ENCODE measurements around the gene NHS.
"Not testable (repeated sequence)": the region's sequence is repeated elsewhere in the genome, so short reads cannot be mapped to it uniquely, and the experiment has no call there.

NHS gene

DNA sequence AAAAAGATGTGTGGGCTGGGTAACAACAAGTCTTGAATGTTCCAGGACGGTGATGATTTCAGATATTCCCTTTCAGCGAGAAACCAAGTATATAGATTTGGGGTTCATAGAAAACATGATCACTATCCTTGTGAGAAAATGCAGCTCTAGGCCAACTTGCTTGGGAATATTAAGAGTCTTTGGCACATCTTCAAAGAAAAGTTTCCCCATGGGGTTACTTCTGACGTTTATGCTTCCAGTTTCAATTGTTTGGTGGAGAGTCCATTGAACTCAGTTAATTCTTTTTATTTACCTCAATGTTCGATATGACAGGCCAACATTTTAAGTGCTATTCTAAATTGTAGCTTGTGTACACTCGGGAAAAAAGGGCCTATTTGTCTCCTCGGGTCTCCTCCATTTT lies 126.7 kb downstream of the NHS start:
- DNase-seq = no peak

DNA sequence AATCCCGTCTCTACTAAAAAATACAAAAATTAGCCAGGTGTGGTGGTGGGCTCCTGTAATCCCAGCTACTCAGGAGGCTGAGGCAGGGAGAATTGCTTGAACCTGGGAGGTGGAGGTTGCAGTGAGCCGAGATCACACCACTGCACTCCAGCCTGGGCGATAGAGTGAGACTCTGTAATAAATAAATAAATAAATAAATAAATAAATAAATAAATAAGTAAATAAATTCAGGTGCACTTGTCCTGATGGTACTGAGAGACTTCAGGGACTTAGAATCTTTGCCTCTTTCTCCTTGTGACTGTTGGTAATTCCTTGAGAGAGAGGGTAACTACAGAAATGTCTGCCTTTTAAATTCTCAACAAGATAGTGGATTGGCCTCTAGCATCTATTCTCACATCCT lies 131.4 kb downstream of the NHS start:
- DNase-seq = not testable (repeated sequence)

DNA sequence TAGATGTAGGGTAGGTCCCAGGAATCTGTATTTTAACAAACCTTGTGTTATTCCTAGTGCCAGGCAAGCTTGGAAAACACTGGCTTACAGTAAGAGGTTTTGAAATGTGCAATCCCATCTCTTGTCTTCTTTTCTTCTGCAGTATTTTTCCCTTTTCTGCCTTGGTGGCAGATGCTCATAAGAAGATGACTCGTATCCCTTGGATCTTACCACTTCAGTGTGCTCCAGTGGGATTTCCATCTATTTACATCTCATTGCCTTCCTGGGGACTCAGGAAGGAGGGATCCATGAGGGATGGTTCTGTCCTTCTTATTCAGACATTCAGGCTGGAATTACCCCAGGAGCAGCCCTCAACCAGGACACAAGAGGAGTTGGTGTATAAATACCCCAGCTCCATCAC lies 136.6 kb downstream of the NHS start:
- no peak for DNase-seq

DNA sequence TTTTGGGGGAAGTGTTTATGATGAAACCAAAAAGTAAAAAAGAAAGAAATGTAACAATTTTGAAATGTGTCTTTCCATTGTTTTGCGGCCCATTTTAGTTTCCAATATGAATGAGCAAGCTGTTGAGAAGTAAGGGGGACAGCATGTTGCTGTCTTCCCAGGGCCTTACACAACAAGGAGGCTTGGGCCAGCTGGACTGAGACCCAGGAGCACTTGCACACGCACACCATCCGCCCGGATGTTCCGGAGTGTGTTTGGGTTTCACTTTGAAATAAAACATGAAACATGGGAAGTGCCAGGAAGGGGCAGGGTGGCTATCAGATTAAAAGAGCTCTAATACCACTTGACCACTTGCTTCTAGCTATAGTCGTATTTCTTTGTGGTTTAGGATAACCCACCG lies 144.4 kb downstream of the NHS start:
- DNase-seq = no peak

DNA sequence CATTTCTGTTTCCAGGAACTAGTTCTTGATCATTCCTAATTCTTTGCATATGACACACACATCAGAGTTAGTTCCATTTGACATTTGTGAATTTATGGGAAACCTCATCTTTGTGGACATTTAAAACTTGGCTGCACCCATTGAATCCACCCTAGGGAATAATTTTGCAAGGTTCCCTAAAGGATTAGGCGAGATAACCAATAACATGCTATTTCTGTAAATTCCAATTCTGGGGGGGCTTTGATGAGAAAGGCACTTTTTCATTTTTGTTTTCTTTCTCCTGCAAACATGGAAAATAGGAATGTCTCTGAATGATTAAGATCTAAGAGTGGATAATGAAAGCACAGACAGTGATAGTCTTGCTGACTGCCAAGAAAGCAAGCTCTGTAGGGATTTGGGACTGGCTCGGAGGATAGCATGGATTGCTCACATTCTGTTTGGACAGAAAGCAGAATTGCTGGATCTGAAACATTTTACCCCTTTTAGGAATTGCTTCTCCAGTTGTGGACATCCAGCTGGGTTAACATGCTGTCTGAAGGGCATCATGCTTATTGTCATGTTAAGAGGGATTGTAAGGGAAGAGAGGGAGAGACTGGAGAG lies 145.1 kb downstream of the NHS start:
- no peak for DNase-seq

DNA sequence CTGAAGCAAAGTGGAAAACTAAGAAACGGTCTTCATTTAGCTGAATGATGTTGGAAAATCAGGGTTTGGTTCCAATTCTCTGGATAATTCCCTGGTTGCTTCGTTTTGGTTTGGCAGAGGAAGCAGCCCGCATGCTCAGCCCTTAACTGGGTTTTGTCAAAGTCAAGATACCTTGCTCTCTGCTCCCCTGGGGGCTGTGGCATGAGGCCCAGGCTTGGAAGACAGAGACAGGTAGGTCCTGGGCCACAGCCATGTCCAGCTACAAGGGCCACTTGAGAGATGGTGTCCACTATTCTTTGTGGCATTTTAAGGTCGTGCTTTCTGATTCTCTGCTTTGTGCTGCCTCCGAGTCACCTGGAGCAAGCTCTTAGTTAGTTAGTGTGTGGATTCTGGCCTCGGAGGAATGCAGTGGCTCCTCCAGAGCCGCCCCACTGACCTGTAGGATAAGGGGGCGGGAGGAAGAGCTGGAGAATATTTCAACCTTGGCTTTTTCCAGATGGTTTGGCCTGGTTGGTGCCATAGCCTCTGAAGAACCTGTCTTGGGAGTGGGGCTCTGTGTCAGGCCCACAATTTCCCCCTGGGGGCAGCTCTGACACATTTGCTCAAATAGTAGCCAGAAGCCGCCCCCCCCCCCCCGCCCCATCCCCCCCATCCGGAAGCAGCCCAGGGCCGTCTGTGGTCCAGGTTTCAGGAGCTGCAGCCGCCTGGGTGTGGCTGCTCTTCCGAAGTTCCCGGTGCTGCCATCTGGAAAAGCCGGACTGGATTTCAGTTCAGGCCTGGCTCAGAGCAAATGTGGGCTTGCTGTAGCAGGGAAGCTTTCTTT lies 147.1 kb downstream of the NHS start:
- no peak for DNase-seq

DNA sequence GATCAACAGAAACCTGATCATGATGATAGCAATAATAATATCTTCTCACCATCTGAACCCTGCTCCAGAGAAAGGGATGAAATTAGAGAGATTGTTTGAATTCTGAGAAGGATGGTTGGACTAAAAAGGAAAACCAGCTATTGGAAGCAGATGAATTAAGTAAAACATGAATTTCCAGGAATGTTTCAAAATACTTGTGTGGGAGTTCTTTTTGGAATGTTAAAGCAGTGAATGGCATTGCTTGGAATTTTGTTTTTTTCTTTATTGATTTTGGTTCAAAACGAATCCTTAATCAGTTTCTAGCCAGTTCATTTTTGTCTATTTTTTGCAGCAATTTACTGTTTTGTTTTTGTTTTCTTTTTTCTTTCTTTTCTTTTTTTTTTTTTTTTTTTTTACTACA lies 150.3 kb downstream of the NHS start:
- DNase-seq = no peak

DNA sequence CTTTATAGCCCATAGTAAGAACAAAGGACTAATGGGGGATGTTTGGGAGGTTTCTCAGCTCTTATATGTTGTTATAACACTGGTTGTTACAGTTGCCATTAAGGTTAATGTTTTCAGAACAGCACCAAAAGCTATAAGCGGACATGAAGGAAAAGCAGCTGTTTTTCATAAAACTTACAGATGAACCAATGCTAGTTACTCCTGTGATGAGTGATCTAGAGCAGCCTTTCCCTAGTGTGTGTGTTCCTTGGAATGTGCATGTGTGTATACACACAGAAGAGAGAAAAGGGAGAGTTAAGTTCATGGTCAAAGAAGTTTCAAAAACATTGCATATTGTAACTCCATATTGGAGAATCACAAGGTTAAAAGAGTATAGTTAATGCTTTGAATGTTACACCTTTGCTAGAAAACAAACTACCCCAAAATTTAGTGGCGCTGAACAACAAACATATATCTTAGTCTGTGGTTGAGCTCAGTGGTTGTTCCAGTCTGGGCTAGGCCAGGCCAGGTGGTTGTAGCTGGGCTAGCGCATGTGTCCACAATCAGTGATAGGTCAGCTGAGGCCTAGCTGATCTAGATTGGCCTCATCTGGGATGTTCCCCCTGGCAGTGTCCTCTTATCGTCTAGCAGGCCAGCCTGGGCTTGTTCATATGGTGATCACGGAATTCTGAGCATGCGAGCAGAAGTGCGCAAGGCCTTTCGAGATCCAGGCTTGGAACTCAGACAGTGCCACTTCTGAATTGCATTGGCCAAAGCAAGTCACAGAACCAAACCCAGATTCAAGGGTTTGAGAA lies 151.0 kb downstream of the NHS start:
- no peak for DNase-seq

DNA sequence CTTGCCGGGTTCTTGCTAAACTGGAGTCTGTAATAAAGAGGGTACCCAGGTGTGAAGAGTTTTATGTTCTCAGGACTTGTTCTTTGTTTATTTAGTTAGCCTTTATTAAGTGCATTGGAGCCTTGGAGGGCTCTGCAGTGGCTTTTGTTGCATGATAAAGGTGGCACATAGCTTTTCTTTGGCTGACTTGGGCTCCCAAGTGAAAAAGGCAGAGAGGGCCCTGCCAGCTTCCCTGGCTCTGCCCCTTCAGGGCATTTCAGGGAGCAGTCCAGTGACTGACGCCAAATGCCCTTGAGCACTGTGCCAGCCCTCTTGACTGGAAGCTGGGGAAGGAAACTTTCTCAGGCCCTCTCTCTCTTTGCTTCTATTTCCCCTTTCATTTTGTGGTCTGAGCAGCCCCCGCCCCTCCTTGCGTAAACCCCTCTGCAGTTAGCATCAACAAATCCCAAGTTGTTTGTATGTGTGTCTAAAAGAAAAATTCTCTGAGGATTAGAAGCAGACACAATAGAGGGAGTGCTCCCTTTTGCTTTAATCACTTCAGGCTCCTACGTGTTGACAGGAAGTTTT lies 152.2 kb downstream of the NHS start:
- DNase-seq = no peak

DNA sequence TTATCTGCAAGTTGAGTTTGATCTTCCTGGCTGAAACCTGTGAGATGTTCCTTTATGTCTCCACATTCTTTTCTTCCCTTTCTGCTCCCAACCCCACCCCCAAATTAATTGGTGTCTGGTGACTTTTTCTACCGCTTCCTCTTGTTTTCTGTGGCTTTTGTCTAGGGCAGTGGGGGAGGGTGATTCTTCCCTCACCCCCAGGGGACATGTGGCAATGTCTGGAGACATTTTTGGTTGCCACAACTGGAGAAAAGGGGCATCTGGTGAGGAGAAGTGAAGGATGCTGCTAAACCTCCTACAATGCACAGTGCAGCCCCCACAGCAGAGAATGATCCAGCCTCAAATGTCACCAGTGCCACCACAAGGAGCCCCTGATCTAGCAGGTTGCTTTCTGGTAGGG lies 152.9 kb downstream of the NHS start:
- no peak for DNase-seq

DNA sequence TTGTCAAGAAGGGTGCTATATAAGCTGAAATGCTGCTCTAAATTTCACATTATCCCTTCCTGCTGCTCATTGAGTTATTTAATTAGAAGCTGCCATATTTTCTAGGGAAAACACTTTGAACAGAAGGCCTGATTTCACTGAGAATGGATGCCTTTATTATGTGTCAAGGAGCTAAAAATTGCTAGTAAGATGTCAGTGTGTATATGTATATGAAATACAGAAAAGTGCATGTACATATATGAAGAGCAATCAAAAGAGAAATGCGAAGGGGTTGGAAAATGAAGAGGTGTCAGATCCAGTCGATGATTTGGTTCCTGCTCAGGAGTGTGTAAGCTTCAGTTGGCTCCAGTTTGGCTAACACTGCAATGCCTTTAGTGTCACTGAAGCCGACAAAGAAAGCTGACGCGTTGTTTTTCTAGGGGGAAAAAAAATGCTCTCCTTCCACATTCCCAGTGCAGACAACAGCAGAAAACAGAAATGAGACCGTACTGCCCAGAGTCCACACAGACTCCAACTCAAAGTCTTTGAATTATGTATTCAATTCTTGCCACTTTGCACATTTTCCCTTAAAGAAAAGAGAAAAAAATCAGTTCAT lies 154.2 kb downstream of the NHS start:
- no peak for DNase-seq

DNA sequence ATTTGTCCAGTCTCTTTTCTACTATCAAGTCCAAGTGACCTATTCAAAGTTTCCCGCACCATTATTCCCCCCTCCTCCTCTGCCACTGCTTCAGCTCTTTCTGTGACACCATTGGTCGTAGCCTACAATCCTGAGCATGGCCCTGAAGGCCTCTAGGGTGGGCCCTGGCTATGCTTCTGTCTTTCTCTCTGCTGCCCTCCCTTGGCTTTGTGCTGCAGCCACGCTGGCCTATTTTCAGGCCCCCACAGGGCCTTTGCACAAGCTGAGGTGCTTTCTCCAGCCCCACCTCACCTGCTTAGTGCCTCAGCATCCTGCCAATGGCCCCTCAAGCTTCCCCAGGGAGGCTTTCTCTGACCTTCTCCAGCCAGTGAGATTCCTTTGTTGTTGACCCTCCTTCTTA lies 156.5 kb downstream of the NHS start:
- DNase-seq = no peak

DNA sequence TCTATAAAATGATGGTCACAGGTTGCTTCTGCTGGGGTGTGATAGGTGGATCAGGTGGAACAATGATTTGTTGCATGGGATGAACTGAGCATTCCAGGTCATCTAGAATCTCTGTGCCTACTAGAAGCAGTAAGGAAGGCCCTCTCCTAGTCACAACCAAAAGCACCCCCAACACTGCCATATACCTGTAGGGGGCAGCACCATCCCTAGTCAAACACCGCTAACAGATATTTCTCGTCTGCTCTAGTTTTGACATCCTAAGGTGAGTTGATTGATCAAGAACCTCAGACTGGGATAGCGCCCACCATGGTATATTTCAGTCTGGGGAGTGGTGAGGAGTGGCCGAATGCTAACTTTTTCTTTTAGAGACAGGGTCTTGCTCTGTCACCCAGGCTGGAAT lies 160.2 kb downstream of the NHS start:
- peak; percentile 35 for DNase-seq

DNA sequence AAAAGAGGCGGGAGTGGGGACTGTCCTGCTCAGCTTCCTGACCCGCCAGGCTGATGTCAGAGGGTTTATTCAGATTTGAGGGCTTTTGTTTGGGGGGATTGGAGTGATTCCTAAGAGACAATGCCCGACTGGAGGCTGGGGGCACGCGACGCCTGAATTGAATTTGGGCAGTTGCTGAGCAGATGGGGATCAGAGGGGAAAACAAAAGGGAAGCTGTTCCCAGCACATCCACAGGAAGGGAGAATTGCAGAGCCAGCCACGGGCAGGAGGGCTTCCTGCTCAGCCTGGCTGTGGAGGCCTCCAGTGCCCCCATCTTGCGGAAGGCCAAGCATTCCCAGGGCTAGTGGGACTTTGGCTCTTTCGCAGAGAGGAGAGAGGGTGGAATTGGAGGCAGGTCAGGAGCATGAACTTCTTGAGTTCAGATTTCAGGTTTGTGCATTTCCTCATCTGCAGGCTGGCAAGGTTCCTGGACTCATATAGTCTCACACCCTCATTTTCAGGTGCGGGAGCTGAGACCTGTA lies 162.8 kb downstream of the NHS start:
- DNase-seq = no peak

DNA sequence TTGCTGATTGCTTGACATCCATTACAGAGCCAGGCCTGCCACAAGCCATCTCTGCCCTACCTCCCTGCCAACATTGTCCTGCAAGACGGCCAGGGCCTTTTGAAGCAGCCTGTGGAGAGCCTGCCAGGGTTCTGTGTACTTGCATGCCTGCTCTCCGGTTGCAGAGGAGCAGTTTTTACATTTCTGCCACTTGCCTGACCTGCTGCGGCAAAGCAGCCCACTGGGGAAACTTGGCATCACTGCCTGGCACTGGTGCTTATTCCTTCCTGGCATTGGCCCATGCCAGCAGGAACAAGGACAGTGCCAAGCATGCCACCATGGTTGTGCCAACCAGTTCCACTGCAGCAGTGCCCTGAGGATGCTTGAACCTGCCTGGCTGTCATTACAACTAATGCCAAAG lies 167.1 kb downstream of the NHS start:
- no peak for DNase-seq

DNA sequence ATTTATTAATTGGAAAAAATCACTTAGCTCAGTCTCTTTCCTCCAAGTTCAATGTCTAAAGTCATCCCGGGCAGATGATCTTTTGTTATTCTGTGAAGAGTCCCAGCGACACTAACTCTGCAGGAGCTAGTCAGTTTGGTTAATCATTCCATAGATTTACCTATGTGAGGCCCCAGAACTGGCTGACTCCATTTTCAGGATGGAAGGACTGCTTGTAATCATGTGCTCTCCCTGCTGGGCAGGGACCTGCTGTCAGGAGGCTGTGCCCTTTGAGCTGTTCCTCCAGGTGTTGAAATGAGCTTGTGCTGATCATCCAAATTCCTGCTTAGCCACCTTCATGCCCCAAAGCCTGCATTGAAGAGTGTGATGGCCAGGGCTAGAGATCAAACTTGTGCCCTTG lies 169.8 kb downstream of the NHS start:
- no peak for DNase-seq

DNA sequence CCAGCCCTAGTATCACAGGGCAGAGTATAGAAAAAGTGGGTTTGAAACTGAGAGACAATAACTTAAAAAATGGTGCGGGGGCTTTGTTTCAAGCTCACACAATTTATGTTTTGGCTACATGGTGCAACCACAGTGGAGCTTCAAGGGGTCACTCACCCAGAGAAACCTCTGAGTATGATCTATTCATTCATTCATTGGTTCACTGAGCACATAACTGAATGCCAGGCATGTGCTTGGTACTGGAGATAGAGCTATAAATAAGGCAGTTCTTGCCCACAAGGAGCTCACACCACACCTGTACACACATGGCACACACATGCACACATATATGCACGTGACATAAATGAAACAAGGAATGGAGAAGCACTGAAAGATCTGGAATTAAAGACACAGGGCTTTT lies 171.4 kb downstream of the NHS start:
- DNase-seq = no peak

DNA sequence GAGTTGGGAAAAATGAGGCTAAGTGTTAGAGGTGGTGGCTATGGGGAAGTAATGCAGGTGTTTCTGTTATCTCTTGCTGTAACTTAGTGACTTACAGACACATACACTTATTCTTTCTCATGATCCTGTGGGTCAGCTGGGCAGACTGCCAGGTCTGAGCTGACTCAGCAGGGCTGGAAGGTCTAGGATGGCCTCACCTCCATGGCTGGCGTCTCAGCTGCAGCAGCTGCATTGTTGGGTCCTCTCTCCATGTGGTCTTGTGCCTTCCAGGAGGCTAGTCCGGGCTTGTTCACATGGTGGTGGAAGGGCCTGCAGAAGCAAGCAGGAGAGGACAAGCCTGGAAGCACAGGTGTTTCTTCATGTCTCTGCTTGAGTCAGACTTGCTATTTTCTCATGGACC lies 172.7 kb downstream of the NHS start:
- no peak for DNase-seq

DNA sequence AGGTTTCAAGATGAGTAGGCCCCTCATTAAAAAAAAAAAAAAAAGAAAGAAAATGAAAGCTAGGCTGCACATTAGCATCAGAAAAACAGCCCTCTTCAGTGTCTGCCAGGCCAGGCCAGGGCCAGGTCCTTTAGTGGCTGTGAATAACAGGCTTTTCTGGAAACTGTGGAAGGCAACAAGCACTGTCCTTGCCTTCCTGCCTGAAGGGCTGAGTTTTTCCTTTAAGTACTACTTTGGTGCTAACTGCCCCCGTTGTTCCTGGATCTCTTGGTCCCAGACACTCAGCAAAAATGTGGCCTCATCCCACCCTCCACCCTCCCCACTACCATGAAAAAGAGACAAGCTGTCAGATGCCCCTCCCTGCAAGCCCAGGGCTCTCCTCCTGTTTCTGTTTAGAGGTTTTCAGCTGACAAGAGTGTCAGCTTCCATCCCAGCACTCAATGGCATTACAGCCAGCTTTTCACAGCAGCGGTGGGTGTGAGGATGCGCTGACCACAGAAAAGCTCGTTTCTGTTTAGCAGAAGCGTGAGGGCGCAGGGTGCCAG lies 174.2 kb downstream of the NHS start:
- no peak for DNase-seq

DNA sequence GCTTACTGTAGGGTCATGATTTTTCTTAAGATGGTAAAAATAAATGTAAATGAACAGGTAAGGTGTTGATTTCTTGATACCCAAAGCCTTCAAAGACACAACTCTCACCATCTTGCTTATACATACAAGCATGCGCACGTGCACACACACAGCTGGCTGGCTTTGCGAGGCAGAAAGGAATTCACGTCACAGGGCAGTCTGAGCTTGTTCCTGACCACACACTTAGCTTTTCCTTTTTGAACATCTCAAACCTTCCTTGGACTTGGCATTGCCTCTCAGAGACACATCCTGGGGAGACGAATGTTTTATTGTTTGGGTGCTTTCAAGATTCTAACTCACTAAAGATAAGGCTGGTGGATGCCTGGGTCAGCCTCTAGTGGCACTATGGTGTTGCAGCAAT lies 175.0 kb downstream of the NHS start:
- no peak for DNase-seq

DNA sequence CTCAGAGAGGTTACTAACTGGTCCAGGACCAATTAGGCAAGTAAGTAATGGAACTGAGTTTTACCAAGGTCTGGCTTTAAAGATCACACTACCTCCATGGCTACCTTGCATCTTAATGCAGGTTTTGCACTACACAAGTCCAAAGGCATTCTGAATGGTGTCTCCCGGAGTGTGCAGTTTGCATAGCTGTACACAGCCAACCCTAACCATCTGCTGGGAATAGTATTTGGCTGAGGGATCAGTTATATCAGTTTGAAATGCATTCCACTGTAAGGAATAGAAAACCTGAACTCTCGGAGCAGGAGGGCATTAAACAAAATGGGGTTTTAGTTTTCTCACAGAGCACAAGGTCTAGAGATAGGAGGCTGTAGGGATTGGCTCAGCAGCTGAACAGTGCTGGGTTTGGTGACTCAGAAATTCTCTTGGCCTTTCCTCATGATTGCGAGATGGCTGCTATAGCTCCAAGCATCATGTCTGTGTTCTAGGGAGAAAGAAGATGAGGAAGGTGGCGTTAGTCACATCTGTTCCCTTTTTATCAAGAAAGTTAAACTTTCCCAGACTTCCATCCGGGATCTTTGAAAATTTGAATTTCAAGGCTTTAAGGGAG lies 177.1 kb downstream of the NHS start:
- DNase-seq = no peak

DNA sequence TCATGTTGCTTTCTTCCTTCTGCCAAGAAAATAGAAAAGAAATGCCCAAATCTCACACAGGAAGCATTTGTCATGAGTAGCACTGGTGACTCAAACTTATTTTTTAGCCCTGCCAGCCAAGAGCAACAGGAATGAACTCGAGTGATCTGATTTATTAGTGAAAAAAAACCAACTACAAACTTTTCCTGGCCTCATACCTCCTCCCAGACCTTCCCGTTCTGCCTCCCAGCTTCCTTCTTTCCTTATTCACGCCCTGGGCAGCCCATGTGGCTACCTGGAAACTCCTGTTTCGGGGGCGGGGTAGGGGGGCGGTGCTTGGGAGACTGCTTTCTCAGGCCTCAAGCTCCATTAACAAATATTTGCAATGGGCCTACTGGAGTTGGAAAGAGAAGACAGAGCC lies 178.5 kb downstream of the NHS start:
- DNase-seq = no peak

Measured in stimulated activated CD4-positive, alpha-beta T cell treated with anti-CD3 and anti-CD28 coated beads, Interleukin-4, amount 100 ng/mL, for 24 hours (primary cell).